ENCODE results near the gene ADAMTS2.

ADAMTS2 gene

GRCh38 chr5:179345433-179346321 lies at the start of gene ADAMTS2:
Gene ADAMTS2 (minus strand): TSS chr5:179345461. CDS start chr5:179345328, 133 bp downstream.
- no peak for TF ChIP-seq CTCF (IDR thresholded peaks at IDR 0.05)

- TF ChIP-seq CTCF (IDR thresholded peaks at IDR 0.05): no peak
These were observed 47.8 kb upstream of the ADAMTS2 start for GRCh38 chr5:179393078-179393477.

- no peak for TF ChIP-seq CTCF (IDR thresholded peaks at IDR 0.05)
These were observed 42.2 kb upstream of the ADAMTS2 start for GRCh38 chr5:179387151-179388110.

- TF ChIP-seq CTCF (IDR thresholded peaks at IDR 0.05): no peak
These were observed 40.7 kb upstream of the ADAMTS2 start for GRCh38 chr5:179385914-179386313.

- TF ChIP-seq CTCF (IDR thresholded peaks at IDR 0.05): no peak
These were observed 37.2 kb upstream of the ADAMTS2 start for GRCh38 chr5:179382486-179382885.

- no peak for TF ChIP-seq CTCF (IDR thresholded peaks at IDR 0.05)
These were observed 36.4 kb upstream of the ADAMTS2 start for GRCh38 chr5:179381691-179382090.

GRCh38 chr5:179380211-179381035 lies 35.2 kb upstream of the ADAMTS2 start:
- no peak for TF ChIP-seq CTCF (IDR thresholded peaks at IDR 0.05)

Data from LNCAP (cell line).